HepG2 (cell line): ENCODE results near the gene TAS2R40. TPM values are rescaled to one million over a fixed set of nuclear protein-coding genes. Genes with fewer than 3 reads are reported as not detected.

Source experiments
- AFF4 ChIP-seq: sonication (generic); formaldehyde crosslinking; IDR thresholded peaks from 2 replicates; pipeline ENCODE4 v1.4.0; 2020; ENCODE audit warnings: missing genetic modification reagents
- DPF2 ChIP-seq: sonication (generic); formaldehyde crosslinking; IDR thresholded peaks from 2 replicates; pipeline ENCODE4 v1.4.0; 2020; ENCODE audit warnings: mild to moderate bottlenecking, low read depth, missing genetic modification reagents, borderline replicate concordance
- FOXC1 ChIP-seq: sonication (generic); formaldehyde crosslinking; IDR thresholded peaks from 2 replicates; pipeline ENCODE4 v1.8.0; 2022; ENCODE audit warnings: mild to moderate bottlenecking, missing genetic modification reagents, borderline replicate concordance
- GATAD2A ChIP-seq: IDR thresholded peaks from 2 replicates; pipeline ENCODE4 v1.6.1; 2016
- HINFP ChIP-seq: sonication (generic); formaldehyde crosslinking; IDR thresholded peaks from 2 replicates; pipeline ENCODE4 v1.4.0; 2020; ENCODE audit warnings: low read depth, mild to moderate bottlenecking, missing genetic modification reagents
- ISL2 ChIP-seq: sonication (generic); formaldehyde crosslinking; IDR thresholded peaks from 2 replicates; pipeline ENCODE4 v1.5.0; 2020; ENCODE audit warnings: missing genetic modification reagents
- MAFG ChIP-seq: sonication (generic); formaldehyde crosslinking; IDR thresholded peaks from 2 replicates; pipeline ENCODE4 v1.5.1; 2020; ENCODE audit warnings: mild to moderate bottlenecking, missing genetic modification reagents
- TMF1 ChIP-seq: sonication (generic); formaldehyde crosslinking; IDR thresholded peaks from 2 replicates; pipeline ENCODE4 v1.8.1; 2022; ENCODE audit warnings: low read depth, missing genetic modification reagents
- ZFP1 ChIP-seq: IDR thresholded peaks from 2 replicates; pipeline ENCODE4 v1.6.1; 2016
- ZNF33A ChIP-seq: sonication (generic); formaldehyde crosslinking; IDR thresholded peaks from 2 replicates; pipeline ENCODE4 v1.5.1; 2020; ENCODE audit warnings: missing genetic modification reagents, mild to moderate bottlenecking, moderate library complexity, borderline replicate concordance
- ZNF784 ChIP-seq: sonication (generic); formaldehyde crosslinking; IDR thresholded peaks from 2 replicates; pipeline ENCODE4 v1.5.1; 2020; ENCODE audit warnings: missing genetic modification reagents, mild to moderate bottlenecking, borderline replicate concordance
- polyA plus RNA-seq, 8 experiments: library from polyadenylated mRNA; depleted of rRNA in 3 of 8; stranded (reverse) in 7 of 8; unstranded in 1 of 8; fragments of >200 nt; fragmentation: Illumina TruSeq in 4 of 8; extraction: Trizol in 4 of 8; gene quantifications; 2 replicates each; pipeline versions ENCODE4 v1.2.1 to v1.2.3, GENCODE V29; 2011 to 2016; ENCODE audit warnings: low read depth in 4 of 8, missing spikeins in 1 of 8, mixed read lengths in 1 of 8; ENCODE audit not compliant: insufficient read depth in 1 of 8
- total RNA-seq, 5 experiments: library from RNA; depleted of rRNA; stranded (reverse); fragments of >200 nt; fragmentation: Illumina TruSeq; extraction: Trizol; gene quantifications; 2 replicates each; pipeline ENCODE4 v1.2.3, GENCODE V29; 2016; ENCODE audit warnings: low read depth in 1 of 5
- TF ChIP-seq, protein P1 (sequence below): sonication (generic); formaldehyde crosslinking; IDR thresholded peaks from 2 replicates; pipeline ENCODE4 v1.8.1; 2022; ENCODE audit warnings: low read depth, mild to moderate bottlenecking, missing genetic modification reagents
- TF ChIP-seq, protein P2 (sequence below): sonication (generic); formaldehyde crosslinking; IDR thresholded peaks from 2 replicates; pipeline ENCODE4 v1.8.0; 2022; ENCODE audit warnings: missing genetic modification reagents, mild to moderate bottlenecking, borderline replicate concordance
- TF ChIP-seq, protein P3 (sequence below): sonication (generic); formaldehyde crosslinking; conservative IDR thresholded peaks from 2 replicates; pipeline ENCODE4 v1.4.0; 2020; ENCODE audit warnings: missing genetic modification reagents
- TF ChIP-seq, protein P4 (sequence below): sonication (generic); formaldehyde crosslinking; IDR thresholded peaks from 2 replicates; pipeline ENCODE4 v1.8.0; 2022; ENCODE audit warnings: mild to moderate bottlenecking, missing genetic modification reagents, moderate library complexity

Gene TAS2R40
- total and polyA plus RNA-seq, 2 of the 13 experiments (the other 11 are each of a cell fraction or from before 2014, with no cell fraction given), result not detected

DNA sequence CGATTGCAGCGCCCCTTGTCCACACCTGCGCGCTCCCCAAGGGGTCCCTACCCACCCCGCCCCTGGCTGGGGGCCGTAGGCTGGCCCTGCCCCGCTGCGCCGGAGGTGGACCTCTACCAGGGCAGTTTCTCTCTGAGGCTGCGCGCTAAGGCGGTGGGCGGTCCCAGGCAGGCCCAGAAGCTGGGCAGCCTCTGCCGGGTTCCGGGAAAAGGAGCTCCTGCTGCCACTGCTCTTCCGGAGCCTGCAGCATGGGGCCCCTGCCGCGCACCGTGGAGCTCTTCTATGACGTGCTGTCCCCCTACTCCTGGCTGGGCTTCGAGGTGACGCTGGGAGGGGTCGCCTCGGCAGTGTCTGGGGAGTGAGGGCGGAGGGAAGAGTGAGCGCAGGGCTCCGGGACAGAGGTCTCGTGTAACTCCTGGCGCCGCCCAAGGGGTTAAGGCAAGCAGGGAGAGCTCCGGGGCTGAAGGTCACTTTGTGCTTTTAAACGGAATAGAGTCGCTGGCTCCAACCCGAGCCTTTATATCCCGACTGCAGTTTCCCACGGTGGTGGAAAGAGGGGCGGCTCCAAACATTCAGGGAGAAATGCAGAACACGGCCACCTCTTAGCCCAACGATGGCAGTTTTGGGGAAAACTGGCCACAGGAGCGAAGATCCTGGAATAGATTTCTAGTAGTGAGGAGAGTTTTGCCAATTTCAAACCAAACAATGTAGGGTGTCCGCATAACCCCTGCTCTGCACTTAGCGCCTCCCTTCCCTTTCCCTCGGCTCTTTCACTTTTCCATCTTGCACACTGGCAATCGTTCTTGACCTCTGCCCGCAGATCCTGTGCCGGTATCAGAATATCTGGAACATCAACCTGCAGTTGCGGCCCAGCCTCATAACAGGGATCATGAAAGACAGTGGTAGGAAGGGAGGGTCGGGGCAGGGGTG lies 41.7 kb downstream of the TAS2R40 start, which contains the start of gene GSTK1 (continued):
- TF ChIP-seq MAFG (CRISPR knock-in tag) (no peak), FOXC1 (CRISPR knock-in tag) (peak; percentile 86; the same call in 1 of the 2 replicates), ISL2 (CRISPR knock-in tag) (peak; percentile 56; the same call in 1 of the 2 replicates), ZNF784 (CRISPR knock-in tag) (no peak; the same call in 1 of the 2 replicates), ZNF33A (CRISPR knock-in tag) (peak; percentile 53; the same call in 1 of the 2 replicates), TMF1 (0 out of 2 replicates have a peak, but pooled peaks have one; percentile 49), ZFP1 (CRISPR knock-in tag) (peak; percentile 89; the same call in 1 of the 2 replicates), GATAD2A (CRISPR knock-in tag) (peak; percentile 67), HINFP (CRISPR knock-in tag) (peak; percentile 64; the same call in 1 of the 2 replicates), AFF4 (0 out of 2 replicates have a peak, but pooled peaks have one; percentile 59), DPF2 (no peak)
- TF ChIP-seq, protein P1, sequence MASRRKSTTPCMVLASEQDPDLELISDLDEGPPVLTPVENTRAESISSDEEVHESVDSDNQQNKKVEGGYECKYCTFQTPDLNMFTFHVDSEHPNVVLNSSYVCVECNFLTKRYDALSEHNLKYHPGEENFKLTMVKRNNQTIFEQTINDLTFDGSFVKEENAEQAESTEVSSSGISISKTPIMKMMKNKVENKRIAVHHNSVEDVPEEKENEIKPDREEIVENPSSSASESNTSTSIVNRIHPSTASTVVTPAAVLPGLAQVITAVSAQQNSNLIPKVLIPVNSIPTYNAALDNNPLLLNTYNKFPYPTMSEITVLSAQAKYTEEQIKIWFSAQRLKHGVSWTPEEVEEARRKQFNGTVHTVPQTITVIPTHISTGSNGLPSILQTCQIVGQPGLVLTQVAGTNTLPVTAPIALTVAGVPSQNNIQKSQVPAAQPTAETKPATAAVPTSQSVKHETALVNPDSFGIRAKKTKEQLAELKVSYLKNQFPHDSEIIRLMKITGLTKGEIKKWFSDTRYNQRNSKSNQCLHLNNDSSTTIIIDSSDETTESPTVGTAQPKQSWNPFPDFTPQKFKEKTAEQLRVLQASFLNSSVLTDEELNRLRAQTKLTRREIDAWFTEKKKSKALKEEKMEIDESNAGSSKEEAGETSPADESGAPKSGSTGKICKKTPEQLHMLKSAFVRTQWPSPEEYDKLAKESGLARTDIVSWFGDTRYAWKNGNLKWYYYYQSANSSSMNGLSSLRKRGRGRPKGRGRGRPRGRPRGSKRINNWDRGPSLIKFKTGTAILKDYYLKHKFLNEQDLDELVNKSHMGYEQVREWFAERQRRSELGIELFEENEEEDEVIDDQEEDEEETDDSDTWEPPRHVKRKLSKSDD (CRISPR knock-in tag), result 0 out of 2 replicates have a peak, but pooled peaks have one; percentile 69
- TF ChIP-seq, protein P2, sequence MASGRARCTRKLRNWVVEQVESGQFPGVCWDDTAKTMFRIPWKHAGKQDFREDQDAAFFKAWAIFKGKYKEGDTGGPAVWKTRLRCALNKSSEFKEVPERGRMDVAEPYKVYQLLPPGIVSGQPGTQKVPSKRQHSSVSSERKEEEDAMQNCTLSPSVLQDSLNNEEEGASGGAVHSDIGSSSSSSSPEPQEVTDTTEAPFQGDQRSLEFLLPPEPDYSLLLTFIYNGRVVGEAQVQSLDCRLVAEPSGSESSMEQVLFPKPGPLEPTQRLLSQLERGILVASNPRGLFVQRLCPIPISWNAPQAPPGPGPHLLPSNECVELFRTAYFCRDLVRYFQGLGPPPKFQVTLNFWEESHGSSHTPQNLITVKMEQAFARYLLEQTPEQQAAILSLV (CRISPR knock-in tag), result peak; percentile 93; the same call in 1 of the 2 replicates
- TF ChIP-seq, protein P3, sequence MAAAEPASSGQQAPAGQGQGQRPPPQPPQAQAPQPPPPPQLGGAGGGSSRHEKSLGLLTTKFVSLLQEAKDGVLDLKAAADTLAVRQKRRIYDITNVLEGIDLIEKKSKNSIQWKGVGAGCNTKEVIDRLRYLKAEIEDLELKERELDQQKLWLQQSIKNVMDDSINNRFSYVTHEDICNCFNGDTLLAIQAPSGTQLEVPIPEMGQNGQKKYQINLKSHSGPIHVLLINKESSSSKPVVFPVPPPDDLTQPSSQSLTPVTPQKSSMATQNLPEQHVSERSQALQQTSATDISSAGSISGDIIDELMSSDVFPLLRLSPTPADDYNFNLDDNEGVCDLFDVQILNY, result peak; percentile 74; the same call in 1 of the 2 replicates
- TF ChIP-seq, protein P4, sequence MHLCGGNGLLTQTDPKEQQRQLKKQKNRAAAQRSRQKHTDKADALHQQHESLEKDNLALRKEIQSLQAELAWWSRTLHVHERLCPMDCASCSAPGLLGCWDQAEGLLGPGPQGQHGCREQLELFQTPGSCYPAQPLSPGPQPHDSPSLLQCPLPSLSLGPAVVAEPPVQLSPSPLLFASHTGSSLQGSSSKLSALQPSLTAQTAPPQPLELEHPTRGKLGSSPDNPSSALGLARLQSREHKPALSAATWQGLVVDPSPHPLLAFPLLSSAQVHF (CRISPR knock-in tag), result no peak
